Gastrocnemius medialis (tissue), 4 donors: ENCODE results near the gene AUNIP.

Experiments used
- POLR2A ChIP-seq, 2 donors: fragments of 450-650 bp; IDR thresholded peaks; one replicate each; pipeline ENCODE4 v1.6.1; 2017; ENCODE audit warnings: antibody characterized with exemption in 2 of 2, mild to moderate bottlenecking in 2 of 2, moderate library complexity in 2 of 2
- TF ChIP-seq, protein P1 (sequence below), 5 experiments: fragments of 450-650 bp in 3 of 5; fragments of 200-600 bp in 2 of 5; sonication (generic) in 2 of 5; IDR thresholded peaks in 4 of 5; conservative IDR thresholded peaks in 1 of 5; 1 replicate in 4 of 5; 2 replicates in 1 of 5; pipeline ENCODE4 v1.5.1; 2016 to 2019; ENCODE audit warnings: antibody characterized with exemption in 5 of 5, mild to moderate bottlenecking in 3 of 5, moderate library complexity in 3 of 5

GRCh38 chr1:25875154-25875855, 16.0 kb upstream of the AUNIP start, which contains the start of gene PAQR7:
- TF ChIP-seq, protein P1, sequence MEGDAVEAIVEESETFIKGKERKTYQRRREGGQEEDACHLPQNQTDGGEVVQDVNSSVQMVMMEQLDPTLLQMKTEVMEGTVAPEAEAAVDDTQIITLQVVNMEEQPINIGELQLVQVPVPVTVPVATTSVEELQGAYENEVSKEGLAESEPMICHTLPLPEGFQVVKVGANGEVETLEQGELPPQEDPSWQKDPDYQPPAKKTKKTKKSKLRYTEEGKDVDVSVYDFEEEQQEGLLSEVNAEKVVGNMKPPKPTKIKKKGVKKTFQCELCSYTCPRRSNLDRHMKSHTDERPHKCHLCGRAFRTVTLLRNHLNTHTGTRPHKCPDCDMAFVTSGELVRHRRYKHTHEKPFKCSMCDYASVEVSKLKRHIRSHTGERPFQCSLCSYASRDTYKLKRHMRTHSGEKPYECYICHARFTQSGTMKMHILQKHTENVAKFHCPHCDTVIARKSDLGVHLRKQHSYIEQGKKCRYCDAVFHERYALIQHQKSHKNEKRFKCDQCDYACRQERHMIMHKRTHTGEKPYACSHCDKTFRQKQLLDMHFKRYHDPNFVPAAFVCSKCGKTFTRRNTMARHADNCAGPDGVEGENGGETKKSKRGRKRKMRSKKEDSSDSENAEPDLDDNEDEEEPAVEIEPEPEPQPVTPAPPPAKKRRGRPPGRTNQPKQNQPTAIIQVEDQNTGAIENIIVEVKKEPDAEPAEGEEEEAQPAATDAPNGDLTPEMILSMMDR (IDR thresholded peaks at IDR 0.05 in 4 of 5, conservative IDR thresholded peaks at IDR 0.05 in 1 of 5): no peak
- TF ChIP-seq POLR2A (IDR thresholded peaks at IDR 0.05): peak; percentile 32 to 43
